MM.1S (cell line): Measurements from ENCODE around the gene PRR3.
"Not testable (repeated sequence)": the region's sequence is repeated elsewhere in the genome, so short reads cannot be mapped to it uniquely, and the experiment has no call there.

Experiments used
- CTCF ChIP-seq: fragments of 300-600 bp; sonication (generic); IDR thresholded peaks from 2 replicates; pipeline ENCODE4 v1.5.1; 2016; ENCODE audit warnings: antibody characterized with exemption, low read length, mixed read lengths
- EZH2 ChIP-seq: fragments of 300-600 bp; sonication (generic); optimal IDR thresholded peaks from 2 replicates; pipeline ENCODE3; 2017; ENCODE audit warnings: low read depth, mild to moderate bottlenecking, antibody characterized with exemption, low read length, mixed read lengths
- EZH2phosphoT487 ChIP-seq: fragments of 300-600 bp; sonication (generic); IDR thresholded peaks from 2 replicates; pipeline ENCODE4 v1.6.1; 2018; ENCODE audit warnings: antibody characterized with exemption, low read length

DNA sequence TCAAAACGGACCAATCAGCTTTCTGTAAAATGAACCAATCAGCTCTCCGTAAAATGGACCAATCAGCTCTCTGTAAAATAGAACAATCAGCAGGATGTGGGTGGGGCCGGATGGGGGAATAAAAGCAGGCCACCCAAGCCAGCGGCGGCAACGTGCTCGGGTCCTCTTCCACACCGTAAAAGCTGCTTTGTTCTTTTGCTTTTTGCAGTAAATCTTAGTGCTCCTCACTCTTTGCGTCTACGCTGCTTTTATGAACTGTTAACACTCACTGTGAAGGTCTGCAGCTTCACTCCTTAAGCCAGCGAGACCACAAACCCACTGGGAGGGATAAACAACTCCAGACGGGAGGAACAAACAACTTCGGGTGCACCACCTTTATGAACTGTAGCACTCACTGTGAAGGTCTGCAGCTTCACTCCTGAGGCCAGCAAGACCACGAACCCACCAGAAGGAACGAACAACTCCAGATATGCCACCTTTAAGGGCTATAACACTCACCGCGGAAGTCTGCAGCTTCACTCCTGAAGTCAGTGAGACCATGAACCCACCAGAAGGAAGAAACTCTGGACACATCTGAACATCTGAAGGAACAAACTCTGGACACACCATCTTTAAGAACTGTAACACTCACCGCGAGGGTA is 38.5 kb upstream of the PRR3 start:
- not testable (repeated sequence) for TF ChIP-seq CTCF, EZH2phosphoT487, EZH2
